ENCODE measurements around the gene ZFP1. TPM values are rescaled to one million over a fixed set of nuclear protein-coding genes. Genes with fewer than 3 reads are reported as not detected.

The ZFP1 gene
- total RNA-seq (10 to 100 TPM; 35.6 to 38.8 TPM), polyA plus RNA-seq (ENCODE audit: insufficient read length in 2 of 2) (10 to 100 TPM; 23.3 to 29.5 TPM)
- long read RNA-seq, donor 1, transcript ZFP1-209 (4 exons, 1,457 nt): major isoform, 9 of 9 reads
- long read RNA-seq, donor 1, partial matches to known transcripts: 0 of 9 reads
- long read RNA-seq, donor 1, other reads (novel, unspliced or antisense): 0 of 9 reads
- long read RNA-seq, donor 2, partial matches to known transcripts: 0 of 4 reads
- long read RNA-seq, donor 2, other reads (novel, unspliced or antisense): 0 of 4 reads
- long read RNA-seq, donor 3, transcript ZFP1-209 (4 exons, 1,457 nt): major isoform, 6 of 7 reads
- long read RNA-seq, donor 3, partial matches to known transcripts: 0 of 7 reads
- long read RNA-seq, donor 3, other reads (novel, unspliced or antisense): 0 of 7 reads
- long read RNA-seq, donor 4, partial matches to known transcripts: 0 of 2 reads
- long read RNA-seq, donor 4, other reads (novel, unspliced or antisense): 0 of 2 reads

DNA sequence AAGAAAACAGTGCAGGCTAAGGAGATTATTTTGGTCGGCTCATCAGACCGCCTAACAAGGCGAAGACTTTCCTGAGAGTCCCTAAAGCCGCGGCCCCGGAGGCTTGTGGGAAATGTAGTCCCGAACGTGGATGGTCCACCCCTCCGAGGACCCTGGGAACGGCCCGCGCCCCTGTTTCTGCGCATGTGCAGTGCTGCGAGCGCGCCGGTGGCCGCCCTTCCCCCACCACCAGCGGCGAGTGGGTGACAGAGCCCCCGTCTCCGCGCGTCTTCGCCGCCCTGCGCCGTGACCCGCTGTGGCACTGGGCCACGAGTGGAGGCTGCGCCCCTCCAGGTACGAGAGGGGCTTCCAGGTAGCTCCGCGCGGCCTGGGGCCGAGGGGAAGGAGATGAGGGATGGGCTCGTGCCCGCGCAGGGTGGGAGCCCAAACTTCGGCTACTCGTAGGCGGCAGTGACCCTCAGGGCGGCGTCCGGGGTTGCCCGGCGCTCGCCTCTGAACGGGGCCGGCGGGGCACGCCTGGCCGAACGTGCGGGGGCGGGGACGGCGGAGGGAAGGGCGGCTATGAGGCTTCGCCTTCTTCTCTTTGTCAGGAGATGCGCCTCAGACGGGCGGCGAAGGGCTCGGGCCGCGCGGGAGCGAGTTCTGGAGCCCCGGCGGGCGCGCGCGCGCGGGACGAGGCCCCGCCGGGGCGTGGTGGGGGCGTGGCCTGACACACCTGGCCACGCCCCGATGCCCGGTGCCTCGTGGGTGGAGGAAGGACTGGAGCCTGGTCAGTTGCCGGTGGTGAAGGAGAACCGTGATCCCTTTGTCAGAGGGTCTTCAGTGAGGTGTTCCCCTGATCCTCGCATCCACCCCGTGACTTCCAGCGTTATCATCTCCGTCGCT lies at the start of gene ZFP1:
Gene ZFP1, plus strand, starts transcription at position 214 of the 885 bp plus-strand sequence. CDS start 4,428 bp downstream, outside the sequence.
- Histone ChIP-seq H3K9me3 (ENCODE audit: control insufficient read depth, insufficient read depth, low read length) (peaks cover 19% of the 10 kb centered on the region), H3K27me3 (ENCODE audit: control insufficient read depth, insufficient read depth, low read length) (no peaks in the 10 kb centered on the region), H3K4me1 (ENCODE audit: control insufficient read depth, insufficient read depth, low read length) (peaks cover 7% of the 10 kb centered on the region), H3K27ac (ENCODE audit: low read depth, low read length) (peak within 1 kb of the TSS; percentile 96), H3K4me3 (ENCODE audit: low read depth, low read length) (peak within 1 kb of the TSS; percentile 96), H3K36me3 (ENCODE audit: control insufficient read depth, insufficient read depth, low read length) (peaks cover 4% of the 10 kb centered on the region)
- WGBS (ENCODE audit: insufficient coverage): under 1% methylated on average over 83 of the region's 93 CpGs
- DNase-seq (ENCODE audit: low read depth in 4 of 6, low spot score in 6 of 6): peak; percentile 78 to 99 (median 91)

DNA sequence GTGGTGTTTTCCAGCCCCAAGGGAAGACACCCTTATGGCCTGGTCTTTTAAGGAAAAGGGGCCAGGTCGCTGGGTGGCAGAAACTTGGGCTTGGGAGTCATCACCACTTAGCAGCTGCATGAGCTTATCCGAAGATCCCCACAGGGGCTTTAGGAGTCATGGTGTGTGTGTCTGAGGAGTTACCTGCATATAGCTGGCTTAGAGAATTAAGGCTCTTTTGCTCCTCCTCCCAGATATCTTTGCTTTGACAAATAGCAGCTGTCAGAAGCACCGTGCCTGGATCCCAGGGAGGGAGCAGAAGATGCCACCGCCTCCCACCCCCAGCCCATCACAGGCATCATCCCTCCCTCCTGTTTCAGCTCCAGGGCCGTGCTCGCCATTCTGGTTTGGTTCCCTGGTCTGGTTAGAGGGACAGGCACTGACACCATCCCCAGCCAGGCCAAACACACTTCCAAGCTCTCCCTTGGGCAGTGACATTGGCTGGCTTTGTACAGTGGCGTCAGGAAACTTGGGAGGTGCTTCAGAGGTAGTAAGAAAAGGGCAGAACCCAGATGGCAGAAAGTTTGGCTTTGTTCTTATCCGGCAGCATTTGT lies 49.2 kb upstream of the ZFP1 start:
- peaks cover 59% of the 10 kb centered on the region for H3K4me1 ChIP-seq (ENCODE audit: control insufficient read depth, insufficient read depth, low read length)
- H3K36me3 ChIP-seq (ENCODE audit: control insufficient read depth, insufficient read depth, low read length): peaks cover 34% of the 10 kb centered on the region
- WGBS (ENCODE audit: insufficient coverage): 60% methylated on average over 5 of the region's 8 CpGs
- peak overlapping the region; percentile 10 for H3K27ac ChIP-seq (ENCODE audit: low read depth, low read length)
- no peak overlapping the region for H3K4me3 ChIP-seq (ENCODE audit: low read depth, low read length)
- H3K27me3 ChIP-seq (ENCODE audit: control insufficient read depth, insufficient read depth, low read length): no peaks in the 10 kb centered on the region
- no peak for DNase-seq (ENCODE audit: low read depth in 4 of 6, low spot score in 6 of 6)
- no peaks in the 10 kb centered on the region for H3K9me3 ChIP-seq (ENCODE audit: control insufficient read depth, insufficient read depth, low read length)

DNA sequence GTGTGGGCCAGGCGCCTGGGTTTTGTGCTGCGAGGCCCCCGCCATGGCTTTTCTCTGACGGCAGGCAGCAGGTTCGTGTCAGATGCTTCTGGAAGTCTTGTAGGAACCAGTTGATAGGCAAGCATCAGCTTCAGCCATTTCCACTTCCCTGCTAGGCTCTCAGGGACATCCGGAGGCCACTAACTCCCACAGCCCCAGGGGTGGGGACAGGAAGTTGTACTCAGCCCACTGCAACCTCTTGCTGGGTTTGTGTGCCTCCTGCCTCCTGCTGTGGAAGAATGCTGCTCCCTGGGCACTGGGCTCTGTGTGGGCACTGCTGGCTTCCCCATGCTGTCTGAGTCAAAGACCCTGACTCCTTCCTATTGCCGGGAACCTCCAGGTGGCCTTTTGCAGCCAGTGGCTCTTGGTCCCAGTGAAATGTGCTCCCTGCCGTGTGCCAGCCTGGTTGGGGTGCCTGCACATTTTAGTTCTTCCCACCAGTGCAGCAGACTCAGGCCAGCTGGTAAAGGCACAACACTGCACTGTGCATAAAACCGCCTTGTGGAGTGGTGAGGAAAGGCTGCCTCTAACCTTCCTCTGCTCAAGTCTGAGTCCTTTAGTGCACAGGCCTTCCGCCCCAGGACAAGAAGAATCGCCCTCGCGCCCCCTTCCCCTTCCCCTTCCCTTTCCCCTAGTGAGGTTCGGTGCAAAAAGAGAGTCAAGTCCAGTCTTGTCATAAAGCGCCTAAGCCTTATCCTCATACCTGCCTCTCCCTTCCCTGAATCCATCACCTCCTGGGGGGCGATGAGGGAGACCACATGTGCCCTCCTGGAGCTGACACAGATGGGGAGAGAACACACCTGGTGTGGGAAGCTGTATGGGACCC lies 48.4 kb upstream of the ZFP1 start:
- DNase-seq (ENCODE audit: low read depth in 4 of 6, low spot score in 6 of 6): no peak
- WGBS (ENCODE audit: insufficient coverage): 74% methylated on average over 10 of the region's 16 CpGs
- Histone ChIP-seq H3K4me3 (ENCODE audit: low read depth, low read length) (no peak overlapping the region), H3K27me3 (ENCODE audit: control insufficient read depth, insufficient read depth, low read length) (no peaks in the 10 kb centered on the region), H3K27ac (ENCODE audit: low read depth, low read length) (peak overlapping the region; percentile 10), H3K9me3 (ENCODE audit: control insufficient read depth, insufficient read depth, low read length) (no peaks in the 10 kb centered on the region), H3K4me1 (ENCODE audit: control insufficient read depth, insufficient read depth, low read length) (peaks cover 56% of the 10 kb centered on the region), H3K36me3 (ENCODE audit: control insufficient read depth, insufficient read depth, low read length) (peaks cover 33% of the 10 kb centered on the region)

DNA sequence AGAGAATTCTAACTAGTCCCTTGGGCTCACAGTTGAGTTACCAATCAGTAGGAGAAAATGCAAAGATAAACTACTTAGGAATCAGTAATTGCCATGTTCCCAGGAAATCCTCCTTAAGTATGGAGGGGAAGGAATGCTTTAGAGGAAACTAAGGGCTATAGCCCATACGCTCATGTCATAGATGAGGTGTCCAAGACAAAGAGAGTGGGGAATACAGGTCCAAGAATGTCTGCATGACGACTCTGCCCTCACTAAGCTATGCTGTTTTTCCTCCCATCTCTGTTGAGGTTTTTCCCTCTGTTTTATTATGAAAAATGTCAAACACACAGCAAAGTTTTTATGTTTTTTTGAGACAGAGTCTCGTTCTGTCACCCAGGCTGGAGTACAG lies 47.7 kb upstream of the ZFP1 start:
- no peak overlapping the region for H3K27ac ChIP-seq (ENCODE audit: low read depth, low read length)
- peaks cover 56% of the 10 kb centered on the region for H3K4me1 ChIP-seq (ENCODE audit: control insufficient read depth, insufficient read depth, low read length)
- H3K27me3 ChIP-seq (ENCODE audit: control insufficient read depth, insufficient read depth, low read length): no peaks in the 10 kb centered on the region
- no peaks in the 10 kb centered on the region for H3K9me3 ChIP-seq (ENCODE audit: control insufficient read depth, insufficient read depth, low read length)
- H3K4me3 ChIP-seq (ENCODE audit: low read depth, low read length): no peak overlapping the region
- no peak for DNase-seq (ENCODE audit: low read depth in 4 of 6, low spot score in 6 of 6)
- H3K36me3 ChIP-seq (ENCODE audit: control insufficient read depth, insufficient read depth, low read length): peaks cover 33% of the 10 kb centered on the region
- 90% methylated on average over 1 of the region's 3 CpGs for WGBS (ENCODE audit: insufficient coverage)

DNA sequence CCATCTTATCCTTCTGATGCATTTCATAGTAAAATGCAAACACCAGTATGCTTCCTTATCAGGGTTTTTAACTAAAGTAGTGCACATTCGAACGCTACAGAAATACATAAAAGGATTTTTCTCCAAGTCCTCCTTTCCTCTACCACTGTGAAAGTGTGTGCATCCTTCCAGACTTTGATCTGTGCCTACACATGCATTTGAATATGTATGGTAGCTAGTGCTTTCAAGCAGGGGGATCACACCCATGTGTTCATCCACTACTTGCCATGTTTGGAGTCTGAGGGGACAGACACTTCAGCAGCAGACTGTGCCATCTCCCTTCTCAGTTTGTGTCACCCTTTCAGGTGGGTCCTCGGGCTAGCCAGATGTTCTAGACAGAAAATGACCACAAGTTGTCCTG lies 46.7 kb upstream of the ZFP1 start:
- Histone ChIP-seq H3K27me3 (ENCODE audit: control insufficient read depth, insufficient read depth, low read length) (no peaks in the 10 kb centered on the region), H3K9me3 (ENCODE audit: control insufficient read depth, insufficient read depth, low read length) (no peaks in the 10 kb centered on the region), H3K36me3 (ENCODE audit: control insufficient read depth, insufficient read depth, low read length) (peaks cover 37% of the 10 kb centered on the region), H3K4me3 (ENCODE audit: low read depth, low read length) (no peak overlapping the region), H3K27ac (ENCODE audit: low read depth, low read length) (no peak overlapping the region), H3K4me1 (ENCODE audit: control insufficient read depth, insufficient read depth, low read length) (peaks cover 58% of the 10 kb centered on the region)
- no peak for DNase-seq (ENCODE audit: low read depth in 4 of 6, low spot score in 6 of 6)
- 75% methylated on average over 1 of the region's 3 CpGs for WGBS (ENCODE audit: insufficient coverage)

DNA sequence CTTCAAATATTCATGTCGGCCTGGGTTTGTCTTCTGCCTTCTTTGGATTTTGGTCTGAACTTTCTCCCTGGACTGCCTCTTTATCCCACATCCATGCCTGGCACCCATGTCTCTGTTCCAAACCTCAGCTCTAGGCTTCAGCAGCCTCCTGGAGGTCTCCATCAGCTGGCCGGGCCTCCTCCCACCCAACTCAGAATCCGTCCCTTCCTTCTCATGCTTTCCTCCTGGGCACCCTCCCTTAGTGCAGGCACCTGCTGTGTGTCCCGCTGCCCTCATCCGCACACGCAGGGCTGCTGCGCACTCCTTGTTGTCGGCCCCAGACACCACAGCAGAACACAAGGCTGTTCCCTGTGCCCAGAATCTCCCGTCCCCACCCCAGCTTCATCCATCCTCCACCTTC lies 45.7 kb upstream of the ZFP1 start:
- no peak overlapping the region for H3K27ac ChIP-seq (ENCODE audit: low read depth, low read length)
- DNase-seq (ENCODE audit: low read depth in 4 of 6, low spot score in 6 of 6): no peak
- H3K4me3 ChIP-seq (ENCODE audit: low read depth, low read length): no peak overlapping the region
- H3K27me3 ChIP-seq (ENCODE audit: control insufficient read depth, insufficient read depth, low read length): no peaks in the 10 kb centered on the region
- H3K4me1 ChIP-seq (ENCODE audit: control insufficient read depth, insufficient read depth, low read length): peaks cover 49% of the 10 kb centered on the region
- H3K9me3 ChIP-seq (ENCODE audit: control insufficient read depth, insufficient read depth, low read length): no peaks in the 10 kb centered on the region
- WGBS (ENCODE audit: insufficient coverage): 96% methylated on average over 9 of the region's 9 CpGs
- H3K36me3 ChIP-seq (ENCODE audit: control insufficient read depth, insufficient read depth, low read length): peaks cover 44% of the 10 kb centered on the region

DNA sequence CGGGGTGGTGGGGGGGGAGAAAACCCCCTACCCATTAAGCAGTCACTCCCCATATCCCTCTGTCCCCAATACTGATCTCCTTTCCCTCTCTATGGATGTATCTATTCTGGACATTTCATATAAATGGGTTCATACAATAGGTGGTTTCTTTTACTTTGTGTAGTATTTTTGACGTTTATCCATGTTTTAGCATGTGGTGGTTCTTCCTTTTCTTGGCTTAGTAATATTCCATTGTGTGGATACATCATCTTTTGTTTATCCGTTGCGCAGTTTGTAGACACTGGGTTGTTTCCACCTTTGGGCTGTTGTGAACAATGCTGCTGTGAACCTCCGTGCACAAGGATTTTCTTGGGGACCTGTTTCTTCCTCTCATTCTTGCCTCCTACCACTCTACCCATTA lies 44.3 kb upstream of the ZFP1 start:
- no peak overlapping the region for H3K4me3 ChIP-seq (ENCODE audit: low read depth, low read length)
- no peaks in the 10 kb centered on the region for H3K27me3 ChIP-seq (ENCODE audit: control insufficient read depth, insufficient read depth, low read length)
- WGBS (ENCODE audit: insufficient coverage): 100% methylated on average over 2 of the region's 5 CpGs
- no peak overlapping the region for H3K27ac ChIP-seq (ENCODE audit: low read depth, low read length)
- no peak for DNase-seq (ENCODE audit: low read depth in 4 of 6, low spot score in 6 of 6)
- peaks cover 40% of the 10 kb centered on the region for H3K4me1 ChIP-seq (ENCODE audit: control insufficient read depth, insufficient read depth, low read length)
- peaks cover 35% of the 10 kb centered on the region for H3K36me3 ChIP-seq (ENCODE audit: control insufficient read depth, insufficient read depth, low read length)
- no peaks in the 10 kb centered on the region for H3K9me3 ChIP-seq (ENCODE audit: control insufficient read depth, insufficient read depth, low read length)

DNA sequence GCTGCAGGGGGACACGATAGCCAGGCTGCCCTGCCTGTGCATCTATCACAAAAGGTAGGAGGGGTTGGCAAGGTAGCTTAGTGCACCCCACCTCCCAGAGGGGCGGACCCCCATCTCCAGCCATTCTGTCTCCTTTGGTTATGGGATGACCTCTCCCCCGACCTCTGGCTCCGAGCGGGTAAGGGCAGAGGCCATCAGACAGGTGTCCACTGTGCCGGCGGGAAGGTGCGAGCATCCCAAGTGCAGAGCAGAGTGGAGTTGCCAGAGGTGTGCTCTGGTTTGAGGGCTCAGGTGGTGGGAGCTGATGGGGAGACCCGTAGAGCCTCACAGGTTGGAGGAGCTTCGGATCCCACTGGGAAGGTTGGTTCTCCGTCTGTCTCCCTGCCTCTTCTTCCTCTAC lies 43.5 kb upstream of the ZFP1 start:
- Histone ChIP-seq H3K9me3 (ENCODE audit: control insufficient read depth, insufficient read depth, low read length) (no peaks in the 10 kb centered on the region), H3K4me1 (ENCODE audit: control insufficient read depth, insufficient read depth, low read length) (peaks cover 40% of the 10 kb centered on the region), H3K27ac (ENCODE audit: low read depth, low read length) (no peak overlapping the region), H3K36me3 (ENCODE audit: control insufficient read depth, insufficient read depth, low read length) (peaks cover 43% of the 10 kb centered on the region), H3K4me3 (ENCODE audit: low read depth, low read length) (no peak overlapping the region), H3K27me3 (ENCODE audit: control insufficient read depth, insufficient read depth, low read length) (no peaks in the 10 kb centered on the region)
- DNase-seq (ENCODE audit: low read depth in 4 of 6, low spot score in 6 of 6): no peak
- WGBS (ENCODE audit: insufficient coverage): 93% methylated on average over 10 of the region's 11 CpGs

Data from spinal cord (tissue), 10 donors.